HG03439 (cell line): ENCODE data around the gene ULBP3.
A peak's percentile ranks its signal among the peaks of the same experiment; 100 is the strongest.
"Not testable (repeated sequence)": the region's sequence is repeated elsewhere in the genome, so short reads cannot be mapped to it uniquely, and the experiment has no call there.

Source experiments
- ATAC-seq: cut with Tn5 transposase; IDR thresholded peaks from one replicate; pipeline ENCODE4 v1.9.1; 2021; ENCODE audit warnings: mild to moderate bottlenecking, moderate library complexity; ENCODE audit not compliant: unreplicated experiment

The ULBP3 gene

DNA sequence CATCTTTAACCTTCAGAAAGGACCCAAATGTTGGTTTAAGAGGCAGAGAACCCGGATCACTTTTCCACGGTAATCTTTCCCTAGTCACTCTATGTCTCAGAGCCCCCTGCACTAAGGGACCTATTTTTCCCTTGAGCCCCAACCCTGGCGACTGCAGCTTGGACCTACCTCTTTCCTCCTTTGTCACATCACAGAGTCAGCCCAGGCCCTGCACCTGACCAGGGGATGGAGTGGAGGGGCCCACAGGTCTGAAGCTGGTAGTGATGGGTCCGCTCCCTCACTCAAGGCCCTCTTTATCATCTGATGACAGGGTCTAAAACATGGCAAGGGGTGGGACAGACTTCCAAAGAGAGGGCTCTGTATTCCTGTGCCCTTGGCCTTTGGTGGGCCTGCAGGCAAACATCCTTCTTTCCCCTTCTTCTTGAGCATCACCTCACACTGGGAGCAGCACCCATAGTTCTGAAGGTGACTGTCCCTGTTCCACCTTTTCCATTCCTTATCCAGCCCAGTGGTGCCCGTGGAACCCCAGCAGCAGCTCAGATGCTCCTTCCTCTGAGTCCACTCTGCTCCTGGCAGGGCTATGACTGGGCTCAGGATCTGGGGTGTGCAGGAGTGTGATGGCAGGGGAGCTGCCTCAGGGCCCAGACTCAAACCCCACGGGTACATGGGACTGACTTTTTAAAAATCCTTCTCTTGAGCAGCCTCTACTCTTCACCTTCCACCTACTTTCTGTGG is 49.9 kb downstream of the ULBP3 start:
- no peak for ATAC-seq

- not testable (repeated sequence) for ATAC-seq
Measured at GRCh38 chr6:150017186-150017521, 51.8 kb downstream of the ULBP3 start.

GRCh38 chr6:150016324-150017185 is 52.4 kb downstream of the ULBP3 start:
- peak; percentile 59 for ATAC-seq

DNA sequence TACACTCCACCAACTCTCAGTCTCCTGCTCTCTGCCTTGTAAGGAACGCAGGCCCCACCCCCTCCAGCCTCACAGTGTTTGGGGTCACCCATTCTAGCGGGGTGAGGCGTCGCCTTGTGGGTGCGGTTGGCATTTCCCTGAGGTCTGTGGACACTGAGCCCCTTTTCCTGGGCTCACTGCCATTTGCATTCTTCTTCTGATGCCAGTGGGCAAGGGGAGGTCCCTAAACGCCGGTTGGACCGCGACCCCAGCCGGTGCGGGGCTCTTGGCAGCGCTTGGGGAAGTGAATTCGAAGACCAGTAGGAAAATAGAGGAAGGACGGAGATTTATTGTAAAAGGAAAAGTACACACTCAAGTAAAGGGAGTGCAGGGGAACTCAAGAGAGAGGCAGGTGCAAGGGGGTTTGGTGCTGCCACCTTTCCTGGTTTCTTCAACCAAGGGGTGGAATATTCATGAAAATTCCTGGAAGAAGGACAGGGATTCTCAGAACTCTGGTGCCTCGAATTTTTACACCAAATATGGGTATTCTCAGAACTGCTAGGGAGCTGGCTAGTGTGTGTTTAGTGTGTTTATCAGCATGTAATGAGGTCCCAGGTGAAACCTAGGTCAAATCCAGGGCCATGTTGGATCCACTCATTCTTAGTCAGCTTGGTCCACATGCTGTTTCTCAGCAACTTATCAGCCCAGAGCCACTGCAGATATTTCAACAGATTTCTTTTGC is 53.5 kb downstream of the ULBP3 start:
- ATAC-seq, result not testable (repeated sequence)

DNA sequence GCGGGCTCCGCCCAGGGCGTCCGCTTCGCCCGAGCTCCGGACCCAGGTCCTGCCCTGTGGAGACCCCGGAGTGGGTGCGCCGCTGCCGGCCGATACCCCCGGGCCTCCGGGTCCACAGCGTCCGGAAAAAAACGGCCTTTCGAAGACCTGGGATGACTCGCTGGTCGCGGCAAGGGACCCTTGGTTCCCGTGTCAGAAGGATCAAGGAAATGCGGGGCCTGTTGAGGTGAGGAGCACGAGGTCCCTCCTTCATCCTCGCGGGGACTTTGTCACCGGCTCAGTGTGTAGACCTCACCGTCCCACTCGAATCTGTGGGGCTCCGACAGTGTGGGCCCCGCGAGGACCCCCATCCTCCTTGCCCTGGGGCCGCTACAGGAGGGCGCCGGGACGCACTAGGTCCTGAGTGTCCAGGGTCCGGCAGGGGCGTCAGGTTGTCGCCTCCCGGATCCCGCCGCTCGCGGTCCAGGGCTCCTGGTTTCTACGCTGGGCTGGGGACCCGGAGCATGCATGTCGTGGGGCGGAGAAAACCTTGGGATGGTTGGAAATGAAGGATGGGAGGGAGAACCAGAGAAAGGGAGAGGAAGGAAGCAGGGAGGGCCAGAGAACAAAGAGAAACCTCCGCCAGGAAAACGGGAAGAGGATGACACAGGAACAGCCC is 54.2 kb downstream of the ULBP3 start:
- ATAC-seq, result not testable (repeated sequence)

DNA sequence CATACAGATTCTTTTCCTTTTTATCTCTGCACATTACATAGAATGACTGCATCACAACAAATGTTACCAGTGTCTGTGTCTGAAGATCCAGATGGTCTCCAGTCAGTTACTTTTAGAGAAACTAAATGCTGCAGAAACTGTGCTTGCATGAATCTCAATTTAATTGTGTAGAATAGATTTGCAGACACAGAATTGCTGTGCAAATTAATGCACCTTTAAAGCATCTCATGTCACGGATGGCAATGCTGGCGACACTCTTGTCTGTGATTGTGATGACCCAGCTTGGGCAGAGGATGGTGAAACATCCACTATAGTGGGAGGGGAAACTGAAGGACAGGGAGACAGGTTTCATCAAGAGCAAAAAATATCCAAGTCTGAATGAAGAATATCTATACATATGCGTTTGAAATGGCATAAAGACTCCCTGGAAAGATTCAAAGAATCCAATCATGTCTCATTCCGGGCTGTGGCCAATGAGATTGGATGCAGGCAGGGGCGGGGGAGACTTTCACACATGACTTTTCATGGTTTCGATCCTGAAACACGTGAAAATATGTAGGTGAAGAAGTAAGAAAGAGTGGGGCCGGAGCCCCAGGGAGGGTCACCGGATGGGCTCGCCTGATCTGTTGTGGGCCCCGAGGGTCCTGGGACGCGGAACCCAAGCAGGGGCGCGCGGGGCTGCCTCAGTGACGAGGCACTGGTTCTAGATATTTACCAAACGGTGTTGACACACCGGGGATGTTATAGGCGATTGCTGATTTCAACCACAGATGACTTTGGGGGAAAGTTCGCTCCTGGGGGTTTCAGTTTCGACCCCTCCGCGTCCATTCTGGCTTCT is 54.9 kb downstream of the ULBP3 start:
- not testable (repeated sequence) for ATAC-seq

DNA sequence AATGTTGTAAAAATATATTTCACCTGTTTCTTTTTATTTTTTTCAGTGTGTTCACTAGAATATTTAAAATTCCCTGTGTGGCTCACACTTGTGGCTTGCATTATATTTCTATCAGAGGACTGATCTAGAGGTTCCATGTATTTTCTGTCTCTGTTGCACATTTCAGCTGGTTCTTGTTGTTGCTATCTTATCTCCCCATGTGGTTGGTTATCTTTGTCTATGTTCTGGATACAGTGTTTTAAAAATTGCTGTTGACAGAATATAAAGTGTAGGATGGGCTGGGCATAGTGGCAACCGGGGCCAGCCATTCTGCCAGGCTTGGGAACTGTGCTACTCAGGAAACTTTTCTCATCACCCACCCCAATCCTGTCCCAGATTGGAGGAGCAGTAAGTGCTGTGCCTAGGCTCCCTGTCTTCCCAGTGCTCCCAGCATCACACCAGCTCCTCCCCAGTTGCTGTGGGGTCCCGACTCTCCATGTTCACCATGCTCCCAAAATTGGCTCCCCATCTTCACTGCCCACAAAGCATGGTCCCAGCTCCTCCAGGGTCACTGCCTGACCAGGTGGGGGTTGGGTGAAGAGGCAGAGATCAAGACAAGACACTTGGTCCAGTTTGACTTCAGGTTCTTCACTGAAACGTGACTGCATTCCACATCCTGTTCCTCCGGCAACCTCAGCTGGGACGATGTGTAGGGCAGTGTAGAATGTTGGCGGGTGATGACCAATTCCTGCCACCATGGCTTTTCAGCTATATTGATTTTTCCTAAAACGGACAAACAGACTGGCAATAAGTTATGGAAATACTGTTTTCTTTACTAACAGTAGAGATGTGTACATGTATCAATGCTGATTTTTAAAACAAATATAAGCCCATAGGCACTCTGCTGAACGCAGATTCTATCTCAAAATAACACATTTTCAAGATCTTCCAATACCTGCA is 55.8 kb downstream of the ULBP3 start:
- not testable (repeated sequence) for ATAC-seq
